ENCODE results near the gene YKT6.

YKT6 gene

GRCh38 chr7:44263326-44264082 is 62.7 kb downstream of the YKT6 start:
- DNase-seq: no peak

Data from NCI-H1694 treated with DMSO at 0.1 percent for 48 hours (cell line).